GM06990 (cell line): ENCODE measurements around the gene MCM8.

Experiments used
- DNase-seq: peaks from one replicate; pipeline ENCODE4 v3.0.0-alpha.2; 2011; ENCODE audit not compliant: insufficient read length; ENCODE audit errors: extremely low read depth
- H3K27me3 ChIP-seq: replicated peaks from 2 replicates; pipeline ENCODE4 v1.6.0; 2011; ENCODE audit warnings: low read length; ENCODE audit not compliant: control insufficient read depth, insufficient read depth
- H3K36me3 ChIP-seq: 2 replicates; pipeline ENCODE4 v1.5.1; 2011; ENCODE audit warnings: low read length; ENCODE audit not compliant: control insufficient read depth, insufficient read depth
- H3K4me3 ChIP-seq: replicated peaks from 2 replicates; pipeline ENCODE4 v1.5.1; 2011; ENCODE audit warnings: low read depth, mild to moderate bottlenecking, control low read depth, low read length
- CTCF ChIP-seq: IDR thresholded peaks from 2 replicates; pipeline ENCODE4 v1.5.1; 2011; ENCODE audit warnings: low read length, control low read depth, mild to moderate bottlenecking, inconsistent platforms; ENCODE audit not compliant: insufficient read depth, poor library complexity, severe bottlenecking

The MCM8 gene

GRCh38 chr20:5973172-5973571, 22.7 kb downstream of the MCM8 start:
- H3K4me3 ChIP-seq, result no peak overlapping the region
- no peak for DNase-seq
- no peak for TF ChIP-seq CTCF
- no peaks in the 10 kb centered on the region for H3K27me3 ChIP-seq
- peaks cover 5% of the 10 kb centered on the region for H3K36me3 ChIP-seq

GRCh38 chr20:5973971-5974370, 23.5 kb downstream of the MCM8 start:
- no peak for DNase-seq
- Histone ChIP-seq H3K27me3 (no peaks in the 10 kb centered on the region), H3K4me3 (no peak overlapping the region), H3K36me3 (peaks cover 6% of the 10 kb centered on the region)
- TF ChIP-seq CTCF, result no peak

GRCh38 chr20:5974531-5974930, 24.1 kb downstream of the MCM8 start:
- Histone ChIP-seq H3K36me3 (peaks cover 8% of the 10 kb centered on the region), H3K4me3 (no peak overlapping the region), H3K27me3 (no peaks in the 10 kb centered on the region)
- DNase-seq, result no peak
- TF ChIP-seq CTCF, result no peak

GRCh38 chr20:5975778-5976177, 25.3 kb downstream of the MCM8 start:
- H3K4me3 ChIP-seq, result no peak overlapping the region
- peaks cover 8% of the 10 kb centered on the region for H3K36me3 ChIP-seq

GRCh38 chr20:5977223-5977622, 26.8 kb downstream of the MCM8 start:
- TF ChIP-seq CTCF, result no peak
- Histone ChIP-seq H3K4me3 (no peak overlapping the region), H3K36me3 (peaks cover 10% of the 10 kb centered on the region), H3K27me3 (no peaks in the 10 kb centered on the region)
- DNase-seq, result no peak

More at GRCh38 chr20:5975778-5976177, 25.3 kb downstream of the MCM8 start:
- H3K27me3 ChIP-seq, result no peaks in the 10 kb centered on the region
- TF ChIP-seq CTCF, result no peak
- DNase-seq, result no peak

- H3K36me3 ChIP-seq, result peaks cover 10% of the 10 kb centered on the region
- no peak for DNase-seq
- no peaks in the 10 kb centered on the region for H3K27me3 ChIP-seq
- H3K4me3 ChIP-seq, result no peak overlapping the region
- no peak for TF ChIP-seq CTCF
These were observed 27.5 kb downstream of the MCM8 start for GRCh38 chr20:5977975-5978374.
